HepG2 (cell line): ENCODE results near the gene CNNM1. TPM values are rescaled to one million over a fixed set of nuclear protein-coding genes. Genes with fewer than 3 reads are reported as not detected.

Experiments
- ATAC-seq: fragments of 200-7000 bp; cut with Tn5 transposase; 3 replicates; pipeline ENCODE4 v1.9.1; 2020; ENCODE audit warnings: mild to moderate bottlenecking, moderate library complexity
- BruUV-seq: library from RNA; stranded (reverse); fragments of 400-500 nt; replicated peaks from 2 replicates; lab custom pipeline; 2021; lab: Mats Ljungman, UMichigan
- CTCF ChIA-PET: fragments of 300-600 bp; formaldehyde crosslinking; extraction: SDS; loops from one replicate; lab custom pipeline; 2021; ENCODE audit warnings: low total read pairs, inconsistent platforms, low intra/inter-chr PET ratio; lab: Yijun Ruan, JAX
- POLR2A ChIA-PET: fragments of 350-600 bp; sonication (Branson Sonifier 250); formaldehyde crosslinking; loops from one replicate; lab custom pipeline; 2020; ENCODE audit warnings: antibody characterized with exemption, inconsistent platforms; lab: Yijun Ruan, JAX
- DNase-seq: peaks from one replicate; pipeline ENCODE4 v3.0.0-alpha.2; 2015; ENCODE audit warnings: low spot score
- FAIRE-seq: peaks from 3 replicates; lab custom pipeline; 2011; peaks lifted over from hg19 to GRCh38; lab: Jason Lieb, UNC
- H2AFZ ChIP-seq: one replicate; pipeline ENCODE4 v1.6.1; 2011; ENCODE audit warnings: low read length, inconsistent platforms
- H3K27ac ChIP-seq: fragments of 300-600 bp; 3 replicates; pipeline ENCODE4 v1.8.0; 2011; ENCODE audit warnings: mixed run types, mild to moderate bottlenecking, mixed read lengths, low read length, inconsistent platforms; ENCODE audit not compliant: insufficient read depth; ENCODE audit errors: extremely low read length
- H3K27me3 ChIP-seq, 2 experiments: fragments of 200-600 bp in 1 of 2; 2 replicates in 1 of 2; 3 replicates in 1 of 2; pipeline versions ENCODE4 v1.6.0 to v1.8.0; 2011; ENCODE audit warnings: low read length in 2 of 2, mild to moderate bottlenecking in 2 of 2, moderate library complexity in 2 of 2, inconsistent platforms in 1 of 2; ENCODE audit not compliant: insufficient read depth in 2 of 2, control insufficient read depth in 1 of 2
- H3K36me3 ChIP-seq, 2 experiments: fragments of 200-600 bp in 1 of 2; replicated peaks in 1 of 2; 2 replicates in 1 of 2; 3 replicates in 1 of 2; pipeline versions ENCODE4 v1.5.1 to v1.8.0; 2011; ENCODE audit warnings: low read length in 2 of 2, inconsistent platforms in 1 of 2; ENCODE audit not compliant: insufficient read depth in 2 of 2, control insufficient read depth in 1 of 2
- H3K4me1 ChIP-seq: 2 replicates; pipeline ENCODE4 v1.5.1; 2012; ENCODE audit warnings: low read length, inconsistent platforms; ENCODE audit not compliant: insufficient read depth
- H3K4me2 ChIP-seq: 2 replicates; pipeline ENCODE4 v1.6.0; 2011; ENCODE audit warnings: low read depth, low read length, inconsistent platforms
- H3K4me3 ChIP-seq, 3 experiments: fragments of 200-600 bp in 1 of 3; sonication (generic), shearing (Covaris generic) in 1 of 3; replicated peaks in 1 of 3; 2 replicates each; pipeline ENCODE4 v1.5.1; 2011 to 2016; ENCODE audit warnings: low read length in 3 of 3, inconsistent platforms in 2 of 3, low read depth in 2 of 3, mild to moderate bottlenecking in 2 of 3, control low read depth in 1 of 3, mixed read lengths in 1 of 3; ENCODE audit not compliant: insufficient read depth in 1 of 3
- H3K79me2 ChIP-seq: one replicate; pipeline ENCODE4 v1.6.1; 2011; ENCODE audit warnings: low read length, inconsistent platforms; ENCODE audit not compliant: insufficient read depth
- H3K9ac ChIP-seq: 2 replicates; pipeline ENCODE4 v1.6.0; 2011; ENCODE audit warnings: mild to moderate bottlenecking, low read depth, low read length, inconsistent platforms; ENCODE audit not compliant: insufficient read depth
- H3K9me3 ChIP-seq: 2 replicates; pipeline ENCODE4 v1.5.1; 2012; ENCODE audit warnings: mild to moderate bottlenecking, low read length
- H4K20me1 ChIP-seq: 2 replicates; pipeline ENCODE4 v1.6.0; 2011; ENCODE audit warnings: inconsistent platforms, mild to moderate bottlenecking, low read length, moderate library complexity; ENCODE audit not compliant: insufficient read depth
- MEF2D ChIP-seq: sonication (generic); formaldehyde crosslinking; IDR thresholded peaks from 2 replicates; pipeline ENCODE4 v1.5.1; 2020; ENCODE audit warnings: mild to moderate bottlenecking, missing genetic modification reagents
- POLR2AphosphoS2 ChIP-seq: IDR thresholded peaks from 2 replicates; pipeline ENCODE4 v1.6.1; 2011; ENCODE audit warnings: low read depth, low read length, improper control_type of control experiment
- PRDM15 ChIP-seq: sonication (generic); formaldehyde crosslinking; IDR thresholded peaks from 2 replicates; pipeline ENCODE4 v1.4.0; 2020; ENCODE audit warnings: missing genetic modification reagents
- SOX13 ChIP-seq, 3 experiments: fragments of 450-650 bp in 1 of 3; sonication (generic) in 1 of 3; formaldehyde crosslinking in 1 of 3; IDR thresholded peaks in 2 of 3; conservative IDR thresholded peaks in 1 of 3; 2 replicates each; pipeline versions ENCODE4 v1.5.0 to v1.6.1; 2016 to 2020; ENCODE audit warnings: antibody characterized with exemption in 1 of 3, mild to moderate bottlenecking in 1 of 3, missing compliant biosample characterization in 1 of 3, missing genetic modification reagents in 1 of 3, moderate library complexity in 1 of 3
- U2AF1 ChIP-seq: fragments of 200-400 bp; formaldehyde crosslinking; optimal IDR thresholded peaks from 2 replicates; pipeline ENCODE3; 2017; ENCODE audit warnings: mild to moderate bottlenecking, low read depth, low read length
- USF2 ChIP-seq, 2 experiments: sonication (generic) in 1 of 2; formaldehyde crosslinking in 1 of 2; IDR thresholded peaks; 2 replicates each; pipeline versions ENCODE4 v1.5.1 to v1.6.1; 2011 to 2020; ENCODE audit warnings: borderline replicate concordance in 1 of 2, low read depth in 1 of 2, low read length in 1 of 2, mild to moderate bottlenecking in 1 of 2, missing genetic modification reagents in 1 of 2, moderate library complexity in 1 of 2
- ZMYM3 ChIP-seq: sonication (generic); formaldehyde crosslinking; IDR thresholded peaks from 2 replicates; pipeline ENCODE4 v1.5.1; 2020; ENCODE audit warnings: mild to moderate bottlenecking, missing genetic modification reagents
- ZNF552 ChIP-seq: sonication (generic); formaldehyde crosslinking; IDR thresholded peaks from 2 replicates; pipeline ENCODE4 v1.9.0; 2022; ENCODE audit warnings: missing genetic modification reagents, mild to moderate bottlenecking, borderline replicate concordance
- ZNF589 ChIP-seq: sonication (generic); formaldehyde crosslinking; conservative IDR thresholded peaks from 2 replicates; pipeline ENCODE4 v1.8.0; 2022; ENCODE audit warnings: mild to moderate bottlenecking, moderate library complexity, missing genetic modification reagents
- ZNF724P ChIP-seq: sonication (generic); formaldehyde crosslinking; IDR thresholded peaks from 2 replicates; pipeline ENCODE4 v1.8.0; 2022; ENCODE audit warnings: missing genetic modification reagents, borderline replicate concordance
- ZSCAN30 ChIP-seq: sonication (generic); formaldehyde crosslinking; IDR thresholded peaks from 2 replicates; pipeline ENCODE4 v1.5.0; 2020; ENCODE audit warnings: mild to moderate bottlenecking, missing genetic modification reagents
- WGBS: methylation state at CpG from one replicate; pipeline ENCODE4 v1.1.6; 2017; ENCODE audit warnings: low lambda C conversion rate; 5-methylcytosine and 5-hydroxymethylcytosine counted together
- in situ Hi-C: cut with HindIII; loops from 2 replicates; pipeline ENCODE4 v1.10.0; 2017; ENCODE audit warnings: low pct_unique_long_range_greater_than_20kb; ENCODE audit not compliant: extremely low pct_ligation_motif_present
- intact Hi-C: fragments of 100-400 bp; cut with micrococcal nuclease; formaldehyde crosslinking; loops from one replicate; pipeline ENCODE4 v1.10.0; 2022; ENCODE audit not compliant: unreplicated experiment
- polyA plus RNA-seq, 8 experiments: library from polyadenylated mRNA; depleted of rRNA in 3 of 8; stranded (reverse) in 7 of 8; unstranded in 1 of 8; fragments of >200 nt; fragmentation: Illumina TruSeq in 4 of 8; extraction: Trizol in 4 of 8; gene quantifications; 2 replicates each; pipeline versions ENCODE4 v1.2.1 to v1.2.3, GENCODE V29; 2011 to 2016; ENCODE audit warnings: low read depth in 4 of 8, missing spikeins in 1 of 8, mixed read lengths in 1 of 8; ENCODE audit not compliant: insufficient read depth in 1 of 8
- total RNA-seq, 5 experiments: library from RNA; depleted of rRNA; stranded (reverse); fragments of >200 nt; fragmentation: Illumina TruSeq; extraction: Trizol; gene quantifications; 2 replicates each; pipeline ENCODE4 v1.2.3, GENCODE V29; 2016; ENCODE audit warnings: low read depth in 1 of 5
- TF ChIP-seq, protein P1 (sequence below): sonication (generic); formaldehyde crosslinking; IDR thresholded peaks from 2 replicates; pipeline ENCODE4 v1.5.0; 2020; ENCODE audit warnings: mild to moderate bottlenecking, missing genetic modification reagents, borderline replicate concordance

CNNM1 gene
- total and polyA plus RNA-seq, 2 of the 13 experiments (the other 11 are each of a cell fraction or from before 2014, with no cell fraction given), result 4.3 to 9.6 TPM

DNA sequence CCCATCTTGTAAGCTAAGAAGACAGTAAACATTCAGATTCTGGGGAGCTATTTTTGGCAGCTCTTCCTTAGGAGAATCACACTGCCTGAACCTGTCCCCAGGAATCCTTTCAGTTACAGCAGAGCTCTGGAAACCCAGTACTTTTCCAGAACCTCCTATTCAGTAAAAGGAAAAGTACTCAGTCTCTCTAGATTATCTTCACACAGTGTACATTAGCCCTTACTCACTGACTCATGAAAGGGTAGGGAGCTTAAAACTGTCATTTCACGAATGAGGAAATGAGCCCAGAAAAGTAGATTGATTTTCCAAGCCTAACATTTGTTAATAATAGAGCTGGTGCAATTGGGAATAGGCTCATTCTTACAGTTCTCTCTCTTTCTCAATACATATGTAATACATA lies 3.9 kb upstream of the CNNM1 start:
- Histone ChIP-seq H3K9me3 (no peaks in the 10 kb centered on the region), H3K9ac (no peak overlapping the region), H3K36me3 (no peaks in the 10 kb centered on the region), H3K4me3 (no peak overlapping the region), H3K4me1 (peaks cover 25% of the 10 kb centered on the region), H2AFZ (no peak overlapping the region), H3K79me2 (no peaks in the 10 kb centered on the region), H3K4me2 (no peak overlapping the region; the same call in 1 of the 2 replicates), H3K27ac (peak overlapping the region; percentile 19), H3K27me3 (no peaks in the 10 kb centered on the region), H4K20me1 (no peaks in the 10 kb centered on the region)
- ATAC-seq, result peak; percentile 10; the same call in 1 of the 3 replicates
- DNase-seq, result peak; percentile 61
- in situ Hi-C loops (no loop called here), intact Hi-C loops (no loop called here)
- FAIRE-seq, result peak; percentile 34
- WGBS, result 0% methylated on average over 1 of the region's 1 CpG
- CTCF ChIA-PET, result no interaction called here
- BruUV-seq, result no TSS peak
- POLR2A ChIA-PET, result no interaction called here
- TF ChIP-seq ZSCAN30 (CRISPR knock-in tag), result no peak
- no peak for TF ChIP-seq SOX13 (IDR thresholded peaks at IDR 0.05)
- peak in 1 of 2 experiments; percentile 6; a peak in 1 of 4 replicates for TF ChIP-seq SOX13 (CRISPR knock-in tag; conservative IDR thresholded peaks at IDR 0.05 in 1 of 2, IDR thresholded peaks at IDR 0.05 in 1 of 2)
- TF ChIP-seq ZNF552, result no peak
- no peak for TF ChIP-seq ZNF724P (CRISPR knock-in tag)
- no peak for TF ChIP-seq U2AF1
- TF ChIP-seq ZNF589, result no peak
- no peak for TF ChIP-seq PRDM15 (CRISPR knock-in tag)
- TF ChIP-seq USF2 (IDR thresholded peaks at IDR 0.05; ENCODE audit: low read depth, low read length), result no peak
- no peak for TF ChIP-seq USF2 (CRISPR knock-in tag; IDR thresholded peaks at IDR 0.05; ENCODE audit: borderline replicate concordance)
- TF ChIP-seq, protein P1, sequence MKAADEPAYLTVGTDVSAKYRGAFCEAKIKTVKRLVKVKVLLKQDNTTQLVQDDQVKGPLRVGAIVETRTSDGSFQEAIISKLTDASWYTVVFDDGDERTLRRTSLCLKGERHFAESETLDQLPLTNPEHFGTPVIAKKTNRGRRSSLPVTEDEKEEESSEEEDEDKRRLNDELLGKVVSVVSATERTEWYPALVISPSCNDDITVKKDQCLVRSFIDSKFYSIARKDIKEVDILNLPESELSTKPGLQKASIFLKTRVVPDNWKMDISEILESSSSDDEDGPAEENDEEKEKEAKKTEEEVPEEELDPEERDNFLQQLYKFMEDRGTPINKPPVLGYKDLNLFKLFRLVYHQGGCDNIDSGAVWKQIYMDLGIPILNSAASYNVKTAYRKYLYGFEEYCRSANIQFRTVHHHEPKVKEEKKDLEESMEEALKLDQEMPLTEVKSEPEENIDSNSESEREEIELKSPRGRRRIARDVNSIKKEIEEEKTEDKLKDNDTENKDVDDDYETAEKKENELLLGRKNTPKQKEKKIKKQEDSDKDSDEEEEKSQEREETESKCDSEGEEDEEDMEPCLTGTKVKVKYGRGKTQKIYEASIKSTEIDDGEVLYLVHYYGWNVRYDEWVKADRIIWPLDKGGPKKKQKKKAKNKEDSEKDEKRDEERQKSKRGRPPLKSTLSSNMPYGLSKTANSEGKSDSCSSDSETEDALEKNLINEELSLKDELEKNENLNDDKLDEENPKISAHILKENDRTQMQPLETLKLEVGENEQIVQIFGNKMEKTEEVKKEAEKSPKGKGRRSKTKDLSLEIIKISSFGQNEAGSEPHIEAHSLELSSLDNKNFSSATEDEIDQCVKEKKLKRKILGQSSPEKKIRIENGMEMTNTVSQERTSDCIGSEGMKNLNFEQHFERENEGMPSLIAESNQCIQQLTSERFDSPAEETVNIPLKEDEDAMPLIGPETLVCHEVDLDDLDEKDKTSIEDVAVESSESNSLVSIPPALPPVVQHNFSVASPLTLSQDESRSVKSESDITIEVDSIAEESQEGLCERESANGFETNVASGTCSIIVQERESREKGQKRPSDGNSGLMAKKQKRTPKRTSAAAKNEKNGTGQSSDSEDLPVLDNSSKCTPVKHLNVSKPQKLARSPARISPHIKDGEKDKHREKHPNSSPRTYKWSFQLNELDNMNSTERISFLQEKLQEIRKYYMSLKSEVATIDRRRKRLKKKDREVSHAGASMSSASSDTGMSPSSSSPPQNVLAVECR (CRISPR knock-in tag), result no peak
- 0 out of 2 replicates have a peak, but pooled peaks have one; percentile 45 for TF ChIP-seq MEF2D (CRISPR knock-in tag)
- TF ChIP-seq ZMYM3 (CRISPR knock-in tag), result no peak
- TF ChIP-seq POLR2AphosphoS2, result no peak
